Spleen (tissue), 7 donors: ENCODE results near the gene TYW3.

Source experiments
- CTCF ChIP-seq, 11 experiments: fragments of 200-600 bp in 7 of 11; fragments of 450-650 bp in 4 of 11; sonication (generic) in 4 of 11; IDR thresholded peaks in 8 of 11; conservative IDR thresholded peaks in 3 of 11; 1 replicate in 7 of 11; 2 replicates in 4 of 11; pipeline versions ENCODE4 v1.4.0 to v1.8.0; 2016 to 2021; ENCODE audit warnings: antibody characterized with exemption in 11 of 11, inconsistent platforms in 4 of 11, mild to moderate bottlenecking in 1 of 11
- POLR2A ChIP-seq, 3 donors: fragments of 450-650 bp; IDR thresholded peaks; one replicate each; pipeline ENCODE4 v1.5.1; 2017; ENCODE audit warnings: antibody characterized with exemption in 3 of 3, mild to moderate bottlenecking in 1 of 3
- POLR2AphosphoS5 ChIP-seq, 3 donors: sonication (generic); formaldehyde crosslinking; IDR thresholded peaks; one replicate each; pipeline ENCODE4 v1.5.1; 2017; ENCODE audit warnings: antibody characterized with exemption in 3 of 3
- donor health status: DM: no; HTN: no; CAD: no; lungs with moderate emphysema.
- donor health status: DM: no; HTN: no; CAD: no.
- donor health status: DM: no; HTN: no; CAD: no.

GRCh38 chr1:74766579-74766978, 33.6 kb downstream of the TYW3 start:
- TF ChIP-seq CTCF (IDR thresholded peaks at IDR 0.05 in 8 of 11, conservative IDR thresholded peaks at IDR 0.05 in 3 of 11), result no peak
- no peak for TF ChIP-seq POLR2A (IDR thresholded peaks at IDR 0.05)
- no peak for TF ChIP-seq POLR2AphosphoS5 (IDR thresholded peaks at IDR 0.05)
